ENCODE data around the gene SSR1. TPM values are rescaled to one million over a fixed set of nuclear protein-coding genes. Genes with fewer than 3 reads are reported as not detected.

The SSR1 gene
- total and polyA plus RNA-seq, 2 donors from 2014 or later: 40.4 to 163 TPM

DNA sequence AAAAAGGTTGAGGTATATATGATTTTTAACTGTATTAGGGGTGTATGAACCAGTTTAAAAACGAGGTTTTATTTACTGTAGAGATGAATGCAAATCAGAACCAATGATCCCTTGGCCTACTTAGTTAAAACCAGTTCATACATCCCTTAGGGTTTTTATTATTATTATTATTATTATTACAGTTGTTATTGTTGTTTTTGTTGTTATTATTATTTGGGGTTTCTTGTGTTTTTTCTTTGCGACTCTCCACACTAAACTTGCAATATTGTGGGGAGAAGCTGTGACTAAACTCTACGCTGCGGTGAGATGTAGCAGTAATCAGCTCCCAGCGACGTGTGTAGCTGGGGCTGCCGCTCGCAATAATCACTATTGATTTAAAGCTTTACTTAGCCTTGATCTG lies 62.2 kb downstream of the SSR1 start:
- H3K4me1 ChIP-seq (ENCODE audit: control insufficient read depth in 2 of 3, insufficient read depth in 2 of 3, low read depth in 1 of 3, low read length in 3 of 3): peaks cover 0 to 6% (median 0%) of the 10 kb centered on the region in 3 donors
- no peaks in the 10 kb centered on the region for H3K27me3 ChIP-seq (ENCODE audit: control insufficient read depth, insufficient read depth, low read length)
- no peak overlapping the region for H3K9ac ChIP-seq (ENCODE audit: low read length in 3 of 3)
- peaks cover 0 to 4% (median 0%) of the 10 kb centered on the region in 3 donors for H3K9me3 ChIP-seq (ENCODE audit: control insufficient read depth in 2 of 3, insufficient read depth in 1 of 3, low read length in 3 of 3)
- TF ChIP-seq, protein P1, sequence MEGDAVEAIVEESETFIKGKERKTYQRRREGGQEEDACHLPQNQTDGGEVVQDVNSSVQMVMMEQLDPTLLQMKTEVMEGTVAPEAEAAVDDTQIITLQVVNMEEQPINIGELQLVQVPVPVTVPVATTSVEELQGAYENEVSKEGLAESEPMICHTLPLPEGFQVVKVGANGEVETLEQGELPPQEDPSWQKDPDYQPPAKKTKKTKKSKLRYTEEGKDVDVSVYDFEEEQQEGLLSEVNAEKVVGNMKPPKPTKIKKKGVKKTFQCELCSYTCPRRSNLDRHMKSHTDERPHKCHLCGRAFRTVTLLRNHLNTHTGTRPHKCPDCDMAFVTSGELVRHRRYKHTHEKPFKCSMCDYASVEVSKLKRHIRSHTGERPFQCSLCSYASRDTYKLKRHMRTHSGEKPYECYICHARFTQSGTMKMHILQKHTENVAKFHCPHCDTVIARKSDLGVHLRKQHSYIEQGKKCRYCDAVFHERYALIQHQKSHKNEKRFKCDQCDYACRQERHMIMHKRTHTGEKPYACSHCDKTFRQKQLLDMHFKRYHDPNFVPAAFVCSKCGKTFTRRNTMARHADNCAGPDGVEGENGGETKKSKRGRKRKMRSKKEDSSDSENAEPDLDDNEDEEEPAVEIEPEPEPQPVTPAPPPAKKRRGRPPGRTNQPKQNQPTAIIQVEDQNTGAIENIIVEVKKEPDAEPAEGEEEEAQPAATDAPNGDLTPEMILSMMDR (IDR thresholded peaks at IDR 0.05; ENCODE audit: borderline replicate concordance, extremely low read depth, insufficient read depth): no peak
- DNase-seq: no peak
- FAIRE-seq: no peak
- no peak overlapping the region for H3K27ac ChIP-seq (ENCODE audit: low read depth in 2 of 2, low read length in 2 of 2)
- H3K36me3 ChIP-seq (ENCODE audit: control insufficient read depth in 2 of 3, insufficient read depth in 3 of 3, low read length in 3 of 3): peaks cover 2 to 30% (median 14%) of the 10 kb centered on the region in 3 donors
- intact Hi-C loops (cut with DNase I): no loop called here
- H3K4me3 ChIP-seq (ENCODE audit: low read length in 3 of 3): no peak overlapping the region

DNA sequence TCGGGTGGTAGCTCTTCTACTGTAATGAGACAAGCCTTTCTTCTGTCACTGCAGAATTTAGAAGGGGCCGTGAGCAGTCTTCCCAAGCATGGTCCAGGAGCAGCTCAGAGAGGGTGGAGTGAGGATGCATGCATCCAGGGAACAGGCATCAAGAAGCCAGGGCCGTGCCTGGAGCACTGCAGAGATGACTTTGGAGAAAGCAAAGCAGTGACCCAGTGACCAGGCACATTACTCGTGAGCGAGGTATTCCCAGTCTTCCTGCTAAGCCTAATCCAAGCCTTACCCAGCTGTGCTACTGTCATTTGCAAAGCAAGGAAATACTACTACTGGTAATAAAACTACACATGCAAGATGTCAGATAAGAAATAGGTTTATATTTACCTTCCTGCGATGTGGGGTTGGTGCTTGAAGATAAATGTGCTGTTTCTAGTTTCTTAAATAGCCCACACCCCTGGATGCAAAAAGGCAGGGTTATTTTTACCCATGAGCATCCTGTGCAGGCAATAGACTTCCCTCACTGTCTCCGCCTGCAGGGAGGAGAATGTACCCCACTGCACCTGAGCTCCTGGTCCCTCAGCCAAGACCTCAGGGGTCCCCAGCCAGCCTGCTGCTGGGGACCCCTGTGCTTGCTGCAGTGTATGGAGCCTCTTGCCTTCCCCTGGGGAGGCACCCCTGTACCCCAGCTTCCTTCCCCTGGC lies 62.9 kb downstream of the SSR1 start:
- H3K9ac ChIP-seq (ENCODE audit: low read length in 3 of 3): no peak overlapping the region
- DNase-seq (no peak), FAIRE-seq (no peak)
- no peaks in the 10 kb centered on the region for H3K9me3 ChIP-seq (ENCODE audit: control insufficient read depth in 2 of 3, insufficient read depth in 1 of 3, low read length in 3 of 3)
- H3K4me3 ChIP-seq (ENCODE audit: low read length in 3 of 3): no peak overlapping the region
- intact Hi-C loops (cut with DNase I): no loop called here
- TF ChIP-seq, protein P1 (IDR thresholded peaks at IDR 0.05; ENCODE audit: borderline replicate concordance, extremely low read depth, insufficient read depth): no peak
- H3K36me3 ChIP-seq (ENCODE audit: control insufficient read depth in 2 of 3, insufficient read depth in 3 of 3, low read length in 3 of 3): peaks cover 2 to 30% (median 14%) of the 10 kb centered on the region in 3 donors
- no peak overlapping the region for H3K27ac ChIP-seq (ENCODE audit: low read depth in 2 of 2, low read length in 2 of 2)
- peaks cover 0 to 4% (median 0%) of the 10 kb centered on the region in 3 donors for H3K4me1 ChIP-seq (ENCODE audit: control insufficient read depth in 2 of 3, insufficient read depth in 2 of 3, low read depth in 1 of 3, low read length in 3 of 3)
- no peaks in the 10 kb centered on the region for H3K27me3 ChIP-seq (ENCODE audit: control insufficient read depth, insufficient read depth, low read length)

DNA sequence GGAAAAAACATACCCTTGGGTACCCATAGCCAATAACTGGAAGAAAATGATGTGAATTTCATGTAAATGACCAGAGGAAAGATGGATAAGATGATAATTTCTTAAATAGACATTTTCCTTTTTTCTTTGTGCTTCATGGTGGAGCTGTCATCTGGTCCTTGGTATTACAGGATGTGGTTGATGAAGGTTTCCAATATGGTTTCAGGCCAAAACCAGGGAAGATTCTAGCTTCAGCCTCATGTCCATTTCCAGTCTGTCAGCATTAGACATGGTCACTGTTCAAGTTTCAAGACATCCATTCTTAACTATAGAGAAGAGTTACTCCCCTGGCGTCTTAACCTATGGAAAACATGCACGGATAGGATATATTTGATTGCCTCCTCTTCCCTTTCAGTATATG lies 63.6 kb downstream of the SSR1 start:
- Histone ChIP-seq H3K4me3 (ENCODE audit: low read length in 3 of 3) (no peak overlapping the region), H3K27ac (ENCODE audit: low read depth in 2 of 2, low read length in 2 of 2) (no peak overlapping the region), H3K4me1 (ENCODE audit: control insufficient read depth in 2 of 3, insufficient read depth in 2 of 3, low read depth in 1 of 3, low read length in 3 of 3) (peaks cover 0 to 4% (median 0%) of the 10 kb centered on the region in 3 donors), H3K36me3 (ENCODE audit: control insufficient read depth in 2 of 3, insufficient read depth in 3 of 3, low read length in 3 of 3) (peaks cover 4 to 30% (median 14%) of the 10 kb centered on the region in 3 donors), H3K9me3 (ENCODE audit: control insufficient read depth in 2 of 3, insufficient read depth in 1 of 3, low read length in 3 of 3) (no peaks in the 10 kb centered on the region), H3K27me3 (ENCODE audit: control insufficient read depth, insufficient read depth, low read length) (no peaks in the 10 kb centered on the region), H3K9ac (ENCODE audit: low read length in 3 of 3) (no peak overlapping the region)
- TF ChIP-seq, protein P1 (IDR thresholded peaks at IDR 0.05; ENCODE audit: borderline replicate concordance, extremely low read depth, insufficient read depth): no peak
- intact Hi-C loops (cut with DNase I): no loop called here
- FAIRE-seq (no peak), DNase-seq (no peak)

Measured in kidney (tissue), 14 donors.